ENCODE measurements around the gene VIPR1.
"Not testable (repeated sequence)": the region's sequence is repeated elsewhere in the genome, so short reads cannot be mapped to it uniquely, and the experiment has no call there.

VIPR1 gene

GRCh38 chr3:42578054-42578453, 75.6 kb downstream of the VIPR1 start:
- Histone ChIP-seq H3K4me3 (ENCODE audit: extremely low read depth, insufficient read depth, low read length, poor library complexity, severe bottlenecking) (no peak overlapping the region), H3K9me3 (ENCODE audit: control insufficient read depth, low read length) (peaks cover 6% of the 10 kb centered on the region), H3K4me1 (ENCODE audit: control insufficient read depth, insufficient read depth, low read length, poor library complexity, severe bottlenecking) (peaks cover 3% of the 10 kb centered on the region), H3K27ac (ENCODE audit: low read depth, low read length, severe bottlenecking) (no peak overlapping the region), H3K36me3 (ENCODE audit: control insufficient read depth, insufficient read depth, low read length) (peaks cover 34% of the 10 kb centered on the region)
- 94% methylated on average over 2 of the region's 4 CpGs; no CpG with 5 or more reads in 1 of the 2 experiments for WGBS, 2 experiments (ENCODE audit: insufficient coverage in 2 of 2)

- H3K9me3 ChIP-seq (ENCODE audit: control insufficient read depth, low read length); H3K4me3 ChIP-seq (ENCODE audit: extremely low read depth, insufficient read depth, low read length, poor library complexity, severe bottlenecking); H3K4me1 ChIP-seq (ENCODE audit: control insufficient read depth, insufficient read depth, low read length, poor library complexity, severe bottlenecking); H3K27ac ChIP-seq (ENCODE audit: low read depth, low read length, severe bottlenecking): not testable (repeated sequence)
- H3K36me3 ChIP-seq (ENCODE audit: control insufficient read depth, insufficient read depth, low read length) = peaks cover 21% of the 10 kb centered on the region
- 100% methylated on average over 1 to 4 of the region's 4 CpGs for WGBS, 2 experiments (ENCODE audit: insufficient coverage in 2 of 2)
These were observed 76.9 kb downstream of the VIPR1 start for GRCh38 chr3:42579346-42579745.

- peak overlapping the region; percentile 83 for H3K27ac ChIP-seq (ENCODE audit: low read depth, low read length, severe bottlenecking)
These were observed 78.9 kb downstream of the VIPR1 start for GRCh38 chr3:42581400-42581708.

GRCh38 chr3:42581709-42582473, 79.4 kb downstream of the VIPR1 start, which contains the start of gene SEC22C:
Gene SEC22C, minus strand, starts transcription at chr3:42581967. Its CDS starts 12,921 bp downstream, at chr3:42569046.
- peaks cover 4% of the 10 kb centered on the region for H3K4me1 ChIP-seq (ENCODE audit: control insufficient read depth, insufficient read depth, low read length, poor library complexity, severe bottlenecking)
- peak within 1 kb of the TSS; percentile 83 for H3K27ac ChIP-seq (ENCODE audit: low read depth, low read length, severe bottlenecking)
- 0% methylated on average over 47 to 61 of the region's 77 CpGs for WGBS, 2 experiments (ENCODE audit: insufficient coverage in 2 of 2)
- no peaks in the 10 kb centered on the region for H3K9me3 ChIP-seq (ENCODE audit: control insufficient read depth, low read length)
- H3K4me3 ChIP-seq (ENCODE audit: extremely low read depth, insufficient read depth, low read length, poor library complexity, severe bottlenecking) = peak within 1 kb of the TSS; percentile 71
- peaks cover 14% of the 10 kb centered on the region for H3K36me3 ChIP-seq (ENCODE audit: control insufficient read depth, insufficient read depth, low read length)

More at GRCh38 chr3:42581400-42581708, 78.9 kb downstream of the VIPR1 start:
- WGBS, 2 experiments (ENCODE audit: insufficient coverage in 2 of 2) = 0% methylated on average over 1 to 5 of the region's 11 CpGs
- H3K36me3 ChIP-seq (ENCODE audit: control insufficient read depth, insufficient read depth, low read length) = peaks cover 14% of the 10 kb centered on the region
- H3K4me1 ChIP-seq (ENCODE audit: control insufficient read depth, insufficient read depth, low read length, poor library complexity, severe bottlenecking) = peaks cover 4% of the 10 kb centered on the region
- H3K9me3 ChIP-seq (ENCODE audit: control insufficient read depth, low read length) = no peaks in the 10 kb centered on the region
- peak overlapping the region; percentile 71 for H3K4me3 ChIP-seq (ENCODE audit: extremely low read depth, insufficient read depth, low read length, poor library complexity, severe bottlenecking)

- H3K4me1 ChIP-seq (ENCODE audit: control insufficient read depth, insufficient read depth, low read length, poor library complexity, severe bottlenecking) = peaks cover 4% of the 10 kb centered on the region
- WGBS, 2 experiments (ENCODE audit: insufficient coverage in 2 of 2) = 0% methylated on average over 1 of the region's 3 CpGs; no CpG with 5 or more reads in 1 of the 2 experiments
- peak overlapping the region; percentile 83 for H3K27ac ChIP-seq (ENCODE audit: low read depth, low read length, severe bottlenecking)
- H3K9me3 ChIP-seq (ENCODE audit: control insufficient read depth, low read length) = no peaks in the 10 kb centered on the region
- H3K36me3 ChIP-seq (ENCODE audit: control insufficient read depth, insufficient read depth, low read length) = peaks cover 8% of the 10 kb centered on the region
- H3K4me3 ChIP-seq (ENCODE audit: extremely low read depth, insufficient read depth, low read length, poor library complexity, severe bottlenecking) = peak overlapping the region; percentile 71
These were observed 80.1 kb downstream of the VIPR1 start for GRCh38 chr3:42582474-42583070.

Data from mesodermal cell (in vitro differentiated cells).